ENCODE measurements around the gene MIGA1. TPM values are rescaled to one million over a fixed set of nuclear protein-coding genes. Genes with fewer than 3 reads are reported as not detected.

The MIGA1 gene
- total and polyA plus RNA-seq, 2 of the 13 experiments (the other 11 are each of a cell fraction or from before 2014, with no cell fraction given): 3.8 to 6.6 TPM

DNA sequence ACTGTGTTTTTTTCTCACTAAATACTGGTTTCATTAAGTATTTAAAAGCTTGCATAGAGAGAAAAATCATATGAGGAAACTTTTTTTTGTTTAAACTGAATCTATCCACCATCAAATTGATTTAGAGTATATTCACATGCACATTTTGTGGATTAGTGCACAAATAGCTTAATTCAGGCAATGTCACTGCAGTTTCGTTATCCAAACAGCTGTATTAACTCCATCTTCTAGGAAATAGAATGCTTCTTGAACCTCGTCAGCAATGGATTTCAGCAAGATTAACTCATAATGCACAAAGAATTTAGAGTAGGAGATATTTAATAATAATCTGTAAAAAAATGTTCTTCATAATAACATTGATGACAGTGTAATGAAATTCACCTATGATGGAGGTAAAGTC lies 146.5 kb downstream of the MIGA1 start (continued):
- TF ChIP-seq KMT2B (CRISPR knock-in tag; IDR thresholded peaks at IDR 0.05): no peak
- TF ChIP-seq ZNF33B (CRISPR knock-in tag; IDR thresholded peaks at IDR 0.05): no peak
- TF ChIP-seq ZNF235 (CRISPR knock-in tag; IDR thresholded peaks at IDR 0.05; ENCODE audit: borderline replicate concordance): no peak
- TF ChIP-seq ZGPAT (CRISPR knock-in tag; IDR thresholded peaks at IDR 0.05): no peak
- no peak for TF ChIP-seq TRIM24 (CRISPR knock-in tag; IDR thresholded peaks at IDR 0.05)
- no peak for TF ChIP-seq TOPORS (CRISPR knock-in tag; IDR thresholded peaks at IDR 0.05)
- TF ChIP-seq RAD51 (IDR thresholded peaks at IDR 0.05; ENCODE audit: borderline replicate concordance): no peak
- TF ChIP-seq SMC3 (IDR thresholded peaks at IDR 0.05; ENCODE audit: low read length): no peak
- no peak for TF ChIP-seq ZNF619 (CRISPR knock-in tag; IDR thresholded peaks at IDR 0.05)
- TF ChIP-seq DNMT3B (CRISPR knock-in tag; conservative IDR thresholded peaks at IDR 0.05): no peak

DNA sequence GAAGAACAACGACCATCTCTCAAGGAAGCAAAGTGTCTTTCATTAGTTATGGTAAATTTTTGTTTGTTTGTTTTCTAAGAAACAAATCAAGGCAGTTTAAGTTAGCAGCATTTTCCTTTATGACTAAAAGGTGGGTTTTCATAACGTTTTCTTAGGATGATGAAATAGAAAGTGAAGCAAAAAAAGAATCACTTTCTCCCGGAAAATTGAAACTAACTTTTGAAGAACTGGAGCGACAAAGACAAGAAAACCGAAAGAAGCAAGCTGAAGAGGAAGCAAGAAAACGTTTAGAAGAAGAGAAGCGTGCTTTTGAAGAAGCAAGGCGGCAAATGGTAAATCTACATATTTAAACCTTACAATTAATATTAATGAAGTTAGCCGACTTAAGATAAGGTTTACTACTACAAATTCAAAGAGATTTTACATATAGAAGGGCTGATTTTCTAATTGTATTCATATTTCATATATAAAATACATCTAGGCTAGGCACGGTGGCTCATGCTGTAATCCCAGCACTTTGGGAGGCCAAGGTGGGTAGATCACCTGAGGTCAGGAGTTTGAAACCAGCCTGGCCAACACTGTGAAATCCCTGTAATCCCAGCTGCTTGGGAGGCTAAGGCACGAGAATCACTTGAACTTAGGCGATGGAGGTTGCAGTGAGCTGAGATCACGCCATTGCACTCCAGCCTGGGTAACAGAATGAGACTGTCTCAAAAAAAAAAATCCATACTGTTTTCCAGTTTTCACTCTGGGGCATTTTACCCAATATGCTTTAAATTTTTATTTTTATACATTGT lies 147.3 kb downstream of the MIGA1 start:
- intact Hi-C loops (cut with micrococcal nuclease; ENCODE audit: unreplicated experiment): no loop called here
- POLR2A ChIA-PET: no interaction called here

More for the DNA sequence above, 147.3 kb downstream of the MIGA1 start:
- CTCF ChIA-PET (ENCODE audit: low intra/inter-chr PET ratio, low total read pairs): no interaction called here
- Histone ChIP-seq H3K79me2 (ENCODE audit: insufficient read depth, low read length) (no peaks in the 10 kb centered on the region), H2AFZ (ENCODE audit: low read length) (no peak overlapping the region), H3K27me3 (ENCODE audit: control insufficient read depth in 1 of 2, insufficient read depth in 2 of 2, low read length in 2 of 2) (no peaks in the 10 kb centered on the region), H3K4me1 (ENCODE audit: insufficient read depth, low read length) (no peaks in the 10 kb centered on the region), H3K9me3 (ENCODE audit: low read length) (no peaks in the 10 kb centered on the region), H3K36me3 (replicated peaks in 1 of 2; ENCODE audit: control insufficient read depth in 1 of 2, insufficient read depth in 2 of 2, low read length in 2 of 2) (no peaks in the 10 kb centered on the region), H4K20me1 (ENCODE audit: insufficient read depth, low read length) (no peaks in the 10 kb centered on the region), H3K9ac (ENCODE audit: insufficient read depth, low read depth, low read length) (no peak overlapping the region), H3K4me2 (ENCODE audit: low read depth, low read length) (no peak overlapping the region), H3K4me3 (replicated peaks in 1 of 3; ENCODE audit: insufficient read depth in 1 of 3, low read depth in 2 of 3, low read length in 3 of 3) (no peak overlapping the region), H3K27ac (ENCODE audit: extremely low read length, insufficient read depth, low read length) (no peak overlapping the region)
- no peak for TF ChIP-seq ZNF576 (CRISPR knock-in tag; IDR thresholded peaks at IDR 0.05)
- no TSS peak for BruUV-seq (replicated peaks)
- ATAC-seq (no peak), DNase-seq (ENCODE audit: low spot score) (no peak), FAIRE-seq (no peak)
- in situ Hi-C loops (cut with HindIII; ENCODE audit: extremely low pct_ligation_motif_present, low pct_unique_long_range_greater_than_20kb): no loop called here
- 76% methylated on average over 13 of the region's 13 CpGs for WGBS (ENCODE audit: low lambda C conversion rate)

All from HepG2 (cell line).